Liver (tissue), 9 donors: ENCODE results near the gene TTC7B. TPM values are rescaled to one million over a fixed set of nuclear protein-coding genes. Genes with fewer than 3 reads are reported as not detected.

ENCODE experiments used
- DNase-seq: peaks from one replicate; pipeline ENCODE4 v3.0.0-alpha.2; 2017; ENCODE audit warnings: low spot score
- H3K27ac ChIP-seq, 2 donors: one replicate each; pipeline ENCODE4 v1.7.0; 2013; ENCODE audit warnings: inconsistent platforms in 2 of 2, low read length in 2 of 2, control low read depth in 1 of 2, low read depth in 1 of 2, mild to moderate bottlenecking in 1 of 2
- H3K27me3 ChIP-seq, 4 donors: one replicate each; pipeline versions ENCODE4 v1.6.1 to v1.7.0; 2013; ENCODE audit warnings: low read length in 3 of 4, inconsistent platforms in 1 of 4, mild to moderate bottlenecking in 1 of 4, moderate library complexity in 1 of 4; ENCODE audit not compliant: control insufficient read depth in 4 of 4, insufficient read depth in 4 of 4
- H3K36me3 ChIP-seq, 4 donors: one replicate each; pipeline versions ENCODE4 v1.6.1 to v1.7.0; 2013; ENCODE audit warnings: low read length in 3 of 4, mild to moderate bottlenecking in 3 of 4, low read depth in 1 of 4, moderate library complexity in 1 of 4; ENCODE audit not compliant: control insufficient read depth in 4 of 4, insufficient read depth in 3 of 4
- H3K4me1 ChIP-seq, 4 donors: one replicate each; pipeline versions ENCODE4 v1.6.1 to v1.7.0; 2013; ENCODE audit warnings: low read length in 3 of 4, mild to moderate bottlenecking in 3 of 4, moderate library complexity in 1 of 4; ENCODE audit not compliant: control insufficient read depth in 4 of 4, insufficient read depth in 4 of 4
- H3K4me3 ChIP-seq, 3 donors: one replicate each; pipeline versions ENCODE4 v1.6.1 to v1.7.0; 2013; ENCODE audit warnings: low read length in 3 of 3, control low read depth in 1 of 3, low read depth in 1 of 3, mild to moderate bottlenecking in 1 of 3
- H3K9ac ChIP-seq, 2 donors: one replicate each; pipeline ENCODE4 v1.7.0; 2013; ENCODE audit warnings: low read length in 2 of 2, mild to moderate bottlenecking in 2 of 2, moderate library complexity in 2 of 2, control low read depth in 1 of 2, low read depth in 1 of 2
- H3K9me3 ChIP-seq, 4 donors: one replicate each; pipeline versions ENCODE4 v1.6.1 to v1.7.0; 2013; ENCODE audit warnings: low read length in 3 of 4; ENCODE audit not compliant: control insufficient read depth in 4 of 4
- EGR1 ChIP-seq, 2 donors: IDR thresholded peaks; 2 replicates each; pipeline ENCODE4 v1.6.1; 2016 to 2018; ENCODE audit warnings: antibody characterized with exemption in 2 of 2, low read depth in 2 of 2
- FOXA1 ChIP-seq: IDR thresholded peaks from 2 replicates; pipeline ENCODE4 v1.6.1; 2016; ENCODE audit warnings: antibody characterized with exemption
- FOXA2 ChIP-seq: IDR thresholded peaks from 2 replicates; pipeline ENCODE4 v1.6.1; 2016; ENCODE audit warnings: antibody characterized with exemption
- GABPA ChIP-seq, 2 donors: IDR thresholded peaks in 1 of 2; conservative IDR thresholded peaks in 1 of 2; 2 replicates each; pipeline ENCODE4 v1.6.1; 2016; ENCODE audit warnings: antibody characterized with exemption in 2 of 2, mild to moderate bottlenecking in 1 of 2, moderate library complexity in 1 of 2
- HNF4A ChIP-seq, 2 donors: conservative IDR thresholded peaks; 2 replicates each; pipeline ENCODE4 v1.6.1; 2016; ENCODE audit warnings: antibody characterized with exemption in 2 of 2, mild to moderate bottlenecking in 2 of 2
- HNF4G ChIP-seq: IDR thresholded peaks from 2 replicates; pipeline ENCODE4 v1.6.1; 2016; ENCODE audit warnings: antibody characterized with exemption
- JUND ChIP-seq, 2 donors: IDR thresholded peaks; 2 replicates each; pipeline ENCODE4 v1.6.1; 2016; ENCODE audit warnings: antibody characterized with exemption in 2 of 2
- NR2F2 ChIP-seq: IDR thresholded peaks from 2 replicates; pipeline ENCODE4 v1.6.1; 2016; ENCODE audit warnings: antibody characterized with exemption
- RAD21 ChIP-seq, 2 donors: IDR thresholded peaks; 2 replicates each; pipeline ENCODE4 v1.6.1; 2016; ENCODE audit warnings: antibody characterized with exemption in 2 of 2, mild to moderate bottlenecking in 2 of 2
- RXRA ChIP-seq, 2 donors: IDR thresholded peaks; 2 replicates each; pipeline ENCODE4 v1.6.1; 2017 to 2018; ENCODE audit warnings: antibody characterized with exemption in 2 of 2, mild to moderate bottlenecking in 1 of 2
- SP1 ChIP-seq: IDR thresholded peaks from 2 replicates; pipeline ENCODE4 v1.6.1; 2018; ENCODE audit warnings: antibody characterized with exemption, mild to moderate bottlenecking
- YY1 ChIP-seq: IDR thresholded peaks from 2 replicates; pipeline ENCODE4 v1.6.1; 2016; ENCODE audit warnings: antibody characterized with exemption, mild to moderate bottlenecking
- WGBS: extraction: QIAGEN DNeasy Blood & Tissue Kit; methylation state at CpG from one replicate; pipeline ENCODE4 v1.1.7; 2013; 5-methylcytosine and 5-hydroxymethylcytosine counted together
- polyA plus RNA-seq, 2 donors: library from polyadenylated mRNA; stranded (reverse) in 1 of 2; unstranded in 1 of 2; fragments of 200-250 nt in 1 of 2; fragments of >200 nt in 1 of 2; fragmentation: Nextera tagmentation in 1 of 2; extraction: Ambion mirVana in 1 of 2; gene quantifications; one replicate each; pipeline versions ENCODE4 v1.2.1 to v1.2.3, GENCODE V29; 2013 to 2015
- total RNA-seq, 2 donors: library from RNA; depleted of rRNA; stranded (reverse); fragments of >200 nt; gene quantifications; one replicate each; pipeline ENCODE4 v1.2.3, GENCODE V29; 2014
- TF ChIP-seq, protein P1 (sequence below): IDR thresholded peaks from 2 replicates; pipeline ENCODE4 v1.6.1; 2016; ENCODE audit warnings: antibody characterized with exemption
- TF ChIP-seq, protein P2 (sequence below): IDR thresholded peaks from 2 replicates; pipeline ENCODE4 v1.6.1; 2016; ENCODE audit warnings: antibody characterized with exemption, mild to moderate bottlenecking
- TF ChIP-seq, protein P3 (sequence below): IDR thresholded peaks from 2 replicates; pipeline ENCODE4 v1.6.1; 2016; ENCODE audit warnings: antibody characterized with exemption
- TF ChIP-seq, protein P4 (sequence below): fragments of 150-350 bp; IDR thresholded peaks from 2 replicates; pipeline ENCODE4 v1.5.1; 2017; ENCODE audit warnings: improper control_type of control experiment, low read depth, low read length; ENCODE audit not compliant: missing input control
- TF ChIP-seq, protein P5 (sequence below): IDR thresholded peaks from 2 replicates; pipeline ENCODE4 v1.6.1; 2016; ENCODE audit warnings: antibody characterized with exemption
- donor health status: healthy.
- donor health status: healthy.
- donor health status: healthy.
- donor health status: healthy.
- donor health status: healthy.

Gene TTC7B
- total and polyA plus RNA-seq, 4 donors = 9.1 to 31.0 (median 12.5) TPM

DNA sequence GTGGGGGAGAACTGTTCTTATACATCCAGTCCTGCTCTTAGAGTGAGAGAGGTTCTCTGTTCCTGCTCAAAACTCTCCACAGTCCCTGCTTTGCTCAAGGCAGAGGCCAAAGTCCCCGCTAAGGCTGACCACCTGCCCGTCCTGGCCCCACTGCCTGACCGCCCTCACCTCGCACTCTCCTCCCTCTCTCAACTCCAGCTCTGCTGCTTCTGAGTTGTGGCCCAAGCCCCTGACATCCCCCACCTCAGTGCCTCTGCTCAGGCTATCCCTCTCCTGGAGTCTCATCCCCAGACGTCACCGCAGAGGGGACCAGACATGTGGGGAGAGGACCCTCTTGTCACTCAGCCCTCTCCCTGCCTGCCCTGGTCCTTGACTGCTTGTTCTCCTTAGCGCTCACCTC lies 308.8 kb downstream of the TTC7B start (continued):
- TF ChIP-seq, protein P1, sequence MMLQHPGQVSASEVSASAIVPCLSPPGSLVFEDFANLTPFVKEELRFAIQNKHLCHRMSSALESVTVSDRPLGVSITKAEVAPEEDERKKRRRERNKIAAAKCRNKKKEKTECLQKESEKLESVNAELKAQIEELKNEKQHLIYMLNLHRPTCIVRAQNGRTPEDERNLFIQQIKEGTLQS = no peak
- TF ChIP-seq GABPA (IDR thresholded peaks at IDR 0.05 in 1 of 2, conservative IDR thresholded peaks at IDR 0.05 in 1 of 2) = no peak

DNA sequence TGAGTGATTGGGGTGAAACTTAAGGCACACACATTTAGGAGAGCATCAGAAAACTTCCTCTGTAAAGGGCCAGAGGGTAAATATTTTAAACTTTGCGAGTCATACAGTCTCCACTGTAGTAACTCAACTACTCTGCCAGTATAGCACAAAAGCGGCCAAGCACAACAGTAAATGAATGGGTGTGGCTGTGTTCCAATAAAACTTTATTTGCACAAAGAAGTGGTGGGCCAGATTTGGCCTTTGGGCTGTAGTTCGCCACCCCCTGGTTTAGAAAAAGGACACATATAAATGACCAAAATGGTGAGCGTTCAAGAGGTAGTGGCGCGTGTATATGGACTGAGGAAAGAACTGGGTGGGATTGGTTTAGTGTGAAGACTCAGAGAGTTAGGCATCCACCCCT lies 309.5 kb downstream of the TTC7B start:
- TF ChIP-seq HNF4G (no peak), RAD21 (IDR thresholded peaks at IDR 0.05) (no peak), SP1 (no peak), FOXA1 (no peak), NR2F2 (no peak), HNF4A (conservative IDR thresholded peaks at IDR 0.05) (no peak), JUND (IDR thresholded peaks at IDR 0.05) (no peak)
- TF ChIP-seq, protein P2, sequence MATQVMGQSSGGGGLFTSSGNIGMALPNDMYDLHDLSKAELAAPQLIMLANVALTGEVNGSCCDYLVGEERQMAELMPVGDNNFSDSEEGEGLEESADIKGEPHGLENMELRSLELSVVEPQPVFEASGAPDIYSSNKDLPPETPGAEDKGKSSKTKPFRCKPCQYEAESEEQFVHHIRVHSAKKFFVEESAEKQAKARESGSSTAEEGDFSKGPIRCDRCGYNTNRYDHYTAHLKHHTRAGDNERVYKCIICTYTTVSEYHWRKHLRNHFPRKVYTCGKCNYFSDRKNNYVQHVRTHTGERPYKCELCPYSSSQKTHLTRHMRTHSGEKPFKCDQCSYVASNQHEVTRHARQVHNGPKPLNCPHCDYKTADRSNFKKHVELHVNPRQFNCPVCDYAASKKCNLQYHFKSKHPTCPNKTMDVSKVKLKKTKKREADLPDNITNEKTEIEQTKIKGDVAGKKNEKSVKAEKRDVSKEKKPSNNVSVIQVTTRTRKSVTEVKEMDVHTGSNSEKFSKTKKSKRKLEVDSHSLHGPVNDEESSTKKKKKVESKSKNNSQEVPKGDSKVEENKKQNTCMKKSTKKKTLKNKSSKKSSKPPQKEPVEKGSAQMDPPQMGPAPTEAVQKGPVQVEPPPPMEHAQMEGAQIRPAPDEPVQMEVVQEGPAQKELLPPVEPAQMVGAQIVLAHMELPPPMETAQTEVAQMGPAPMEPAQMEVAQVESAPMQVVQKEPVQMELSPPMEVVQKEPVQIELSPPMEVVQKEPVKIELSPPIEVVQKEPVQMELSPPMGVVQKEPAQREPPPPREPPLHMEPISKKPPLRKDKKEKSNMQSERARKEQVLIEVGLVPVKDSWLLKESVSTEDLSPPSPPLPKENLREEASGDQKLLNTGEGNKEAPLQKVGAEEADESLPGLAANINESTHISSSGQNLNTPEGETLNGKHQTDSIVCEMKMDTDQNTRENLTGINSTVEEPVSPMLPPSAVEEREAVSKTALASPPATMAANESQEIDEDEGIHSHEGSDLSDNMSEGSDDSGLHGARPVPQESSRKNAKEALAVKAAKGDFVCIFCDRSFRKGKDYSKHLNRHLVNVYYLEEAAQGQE = no peak
- TF ChIP-seq, protein P3, sequence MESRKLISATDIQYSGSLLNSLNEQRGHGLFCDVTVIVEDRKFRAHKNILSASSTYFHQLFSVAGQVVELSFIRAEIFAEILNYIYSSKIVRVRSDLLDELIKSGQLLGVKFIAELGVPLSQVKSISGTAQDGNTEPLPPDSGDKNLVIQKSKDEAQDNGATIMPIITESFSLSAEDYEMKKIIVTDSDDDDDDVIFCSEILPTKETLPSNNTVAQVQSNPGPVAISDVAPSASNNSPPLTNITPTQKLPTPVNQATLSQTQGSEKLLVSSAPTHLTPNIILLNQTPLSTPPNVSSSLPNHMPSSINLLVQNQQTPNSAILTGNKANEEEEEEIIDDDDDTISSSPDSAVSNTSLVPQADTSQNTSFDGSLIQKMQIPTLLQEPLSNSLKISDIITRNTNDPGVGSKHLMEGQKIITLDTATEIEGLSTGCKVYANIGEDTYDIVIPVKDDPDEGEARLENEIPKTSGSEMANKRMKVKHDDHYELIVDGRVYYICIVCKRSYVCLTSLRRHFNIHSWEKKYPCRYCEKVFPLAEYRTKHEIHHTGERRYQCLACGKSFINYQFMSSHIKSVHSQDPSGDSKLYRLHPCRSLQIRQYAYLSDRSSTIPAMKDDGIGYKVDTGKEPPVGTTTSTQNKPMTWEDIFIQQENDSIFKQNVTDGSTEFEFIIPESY = no peak
- TF ChIP-seq, protein P4, sequence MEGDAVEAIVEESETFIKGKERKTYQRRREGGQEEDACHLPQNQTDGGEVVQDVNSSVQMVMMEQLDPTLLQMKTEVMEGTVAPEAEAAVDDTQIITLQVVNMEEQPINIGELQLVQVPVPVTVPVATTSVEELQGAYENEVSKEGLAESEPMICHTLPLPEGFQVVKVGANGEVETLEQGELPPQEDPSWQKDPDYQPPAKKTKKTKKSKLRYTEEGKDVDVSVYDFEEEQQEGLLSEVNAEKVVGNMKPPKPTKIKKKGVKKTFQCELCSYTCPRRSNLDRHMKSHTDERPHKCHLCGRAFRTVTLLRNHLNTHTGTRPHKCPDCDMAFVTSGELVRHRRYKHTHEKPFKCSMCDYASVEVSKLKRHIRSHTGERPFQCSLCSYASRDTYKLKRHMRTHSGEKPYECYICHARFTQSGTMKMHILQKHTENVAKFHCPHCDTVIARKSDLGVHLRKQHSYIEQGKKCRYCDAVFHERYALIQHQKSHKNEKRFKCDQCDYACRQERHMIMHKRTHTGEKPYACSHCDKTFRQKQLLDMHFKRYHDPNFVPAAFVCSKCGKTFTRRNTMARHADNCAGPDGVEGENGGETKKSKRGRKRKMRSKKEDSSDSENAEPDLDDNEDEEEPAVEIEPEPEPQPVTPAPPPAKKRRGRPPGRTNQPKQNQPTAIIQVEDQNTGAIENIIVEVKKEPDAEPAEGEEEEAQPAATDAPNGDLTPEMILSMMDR = no peak
- H3K27ac ChIP-seq = no peak overlapping the region
- WGBS = 92% methylated on average over 6 of the region's 6 CpGs
- H3K4me1 ChIP-seq = no peaks in the 10 kb centered on the region
- no peak overlapping the region for H3K4me3 ChIP-seq
- H3K9me3 ChIP-seq = no peaks in the 10 kb centered on the region
- H3K9ac ChIP-seq = no peak overlapping the region
- peaks cover 0 to 4% (median 0%) of the 10 kb centered on the region in 4 donors for H3K27me3 ChIP-seq
- no peaks in the 10 kb centered on the region for H3K36me3 ChIP-seq
- no peak for DNase-seq

DNA sequence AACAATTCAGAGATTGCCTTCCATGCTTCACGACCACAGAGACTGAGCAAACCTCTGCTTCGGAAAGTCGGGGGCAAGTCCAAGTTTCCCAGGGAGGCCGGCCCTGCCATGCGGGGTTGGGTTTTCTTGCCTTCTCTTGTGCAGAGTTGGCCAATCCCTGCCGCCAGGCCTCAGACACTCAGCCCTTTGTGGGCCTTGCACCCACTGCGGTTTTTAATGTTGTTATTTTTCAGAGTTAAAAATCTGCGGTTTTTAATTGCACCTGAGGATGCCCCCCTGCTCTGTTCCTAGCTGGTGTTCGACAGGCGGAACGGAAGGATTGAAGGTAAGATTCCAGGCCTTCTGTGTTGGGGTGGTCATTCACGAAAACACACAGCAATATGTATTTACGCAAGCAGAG lies 310.7 kb downstream of the TTC7B start:
- Histone ChIP-seq H3K36me3 (no peaks in the 10 kb centered on the region), H3K4me1 (peaks cover 0 to 3% (median 0%) of the 10 kb centered on the region in 4 donors), H3K9me3 (no peaks in the 10 kb centered on the region), H3K27me3 (peaks cover 0 to 4% (median 0%) of the 10 kb centered on the region in 4 donors), H3K4me3 (no peak overlapping the region), H3K27ac (no peak overlapping the region), H3K9ac (no peak overlapping the region)
- DNase-seq = no peak
- 88% methylated on average over 13 of the region's 13 CpGs for WGBS
- TF ChIP-seq, protein P1 = no peak
- TF ChIP-seq HNF4A (conservative IDR thresholded peaks at IDR 0.05) (no peak), FOXA1 (no peak), YY1 (no peak), RXRA (IDR thresholded peaks at IDR 0.05) (no peak), FOXA2 (no peak), EGR1 (IDR thresholded peaks at IDR 0.05; ENCODE audit: low read depth in 2 of 2) (no peak), NR2F2 (no peak), RAD21 (IDR thresholded peaks at IDR 0.05) (no peak)
- TF ChIP-seq, protein P5, sequence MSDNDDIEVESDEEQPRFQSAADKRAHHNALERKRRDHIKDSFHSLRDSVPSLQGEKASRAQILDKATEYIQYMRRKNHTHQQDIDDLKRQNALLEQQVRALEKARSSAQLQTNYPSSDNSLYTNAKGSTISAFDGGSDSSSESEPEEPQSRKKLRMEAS = no peak
